ENCODE data around the gene COPS2.

DNA sequence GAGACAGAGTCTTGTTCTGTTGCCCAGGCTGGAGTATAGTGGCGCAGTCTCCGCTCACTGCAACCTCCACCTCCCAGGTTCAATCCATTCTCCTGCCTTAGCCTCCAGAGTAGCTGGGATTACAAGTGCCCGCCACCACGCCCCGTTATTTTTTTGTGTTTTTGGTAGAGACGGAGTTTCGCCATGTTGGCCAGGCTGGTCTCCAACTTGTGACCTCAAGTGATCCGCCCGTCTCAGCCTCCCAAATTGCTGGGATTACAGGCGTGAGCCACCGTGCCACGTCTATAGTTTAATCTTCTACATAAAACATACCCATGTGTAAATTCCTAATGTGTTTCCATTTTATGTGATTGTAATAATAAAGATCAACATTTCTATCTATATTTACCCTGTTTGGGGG, 16.4 kb upstream of the COPS2 start:
- no peak for TF ChIP-seq TAF1 (IDR thresholded peaks at IDR 0.05; ENCODE audit: borderline replicate concordance, low read depth, low read length)
- TF ChIP-seq POLR2A (IDR thresholded peaks at IDR 0.05; ENCODE audit: low read depth, low read length): no peak
- TF ChIP-seq POLR2AphosphoS5 (IDR thresholded peaks at IDR 0.05; ENCODE audit: low read depth, low read length): no peak

Measured in GM12892 (cell line).